ENCODE results near the gene ABCB1.
"Not testable (repeated sequence)": the region's sequence is repeated elsewhere in the genome, so short reads cannot be mapped to it uniquely, and the experiment has no call there.

ABCB1 gene

GRCh38 chr7:87589631-87590030, 11.1 kb downstream of the ABCB1 start:
- no peak for TF ChIP-seq CTCF (IDR thresholded peaks at IDR 0.05; ENCODE audit: extremely low read depth, insufficient read depth, missing control alignments)
- no peak for DNase-seq (ENCODE audit: low spot score)
- in situ Hi-C loops (cut with MboI; ENCODE audit: low pct_unique_long_range_greater_than_20kb, low sequenced_read_pairs, unreplicated experiment), result no loop called here

- in situ Hi-C loops (cut with MboI; ENCODE audit: low pct_unique_long_range_greater_than_20kb, low sequenced_read_pairs, unreplicated experiment), result no loop called here
- DNase-seq (ENCODE audit: low spot score), result no peak
- no peak for TF ChIP-seq CTCF (IDR thresholded peaks at IDR 0.05; ENCODE audit: extremely low read depth, insufficient read depth, missing control alignments)
Measured at GRCh38 chr7:87581723-87582122, 19.0 kb downstream of the ABCB1 start.

- DNase-seq (ENCODE audit: low spot score), result no peak
- no peak for TF ChIP-seq CTCF (IDR thresholded peaks at IDR 0.05; ENCODE audit: extremely low read depth, insufficient read depth, missing control alignments)
- in situ Hi-C loops (cut with MboI; ENCODE audit: low pct_unique_long_range_greater_than_20kb, low sequenced_read_pairs, unreplicated experiment), result no loop called here
Measured at GRCh38 chr7:87580636-87581035, 20.0 kb downstream of the ABCB1 start.

- TF ChIP-seq CTCF (IDR thresholded peaks at IDR 0.05; ENCODE audit: extremely low read depth, insufficient read depth, missing control alignments), result no peak
- in situ Hi-C loops (cut with MboI; ENCODE audit: low pct_unique_long_range_greater_than_20kb, low sequenced_read_pairs, unreplicated experiment), result no loop called here
- DNase-seq (ENCODE audit: low spot score), result no peak
Measured at GRCh38 chr7:87575521-87575920, 25.2 kb downstream of the ABCB1 start.

- no peak for TF ChIP-seq CTCF (IDR thresholded peaks at IDR 0.05; ENCODE audit: extremely low read depth, insufficient read depth, missing control alignments)
- DNase-seq (ENCODE audit: low spot score), result peak; percentile 17
- in situ Hi-C loops (cut with MboI; ENCODE audit: low pct_unique_long_range_greater_than_20kb, low sequenced_read_pairs, unreplicated experiment), result no loop called here
Measured at GRCh38 chr7:87574630-87575029, 26.1 kb downstream of the ABCB1 start.

GRCh38 chr7:87572513-87572912, 28.2 kb downstream of the ABCB1 start:
- in situ Hi-C loops (cut with MboI; ENCODE audit: low pct_unique_long_range_greater_than_20kb, low sequenced_read_pairs, unreplicated experiment); DNase-seq (ENCODE audit: low spot score): not testable (repeated sequence)

GRCh38 chr7:87570178-87570577, 30.5 kb downstream of the ABCB1 start:
- TF ChIP-seq CTCF (IDR thresholded peaks at IDR 0.05; ENCODE audit: extremely low read depth, insufficient read depth, missing control alignments), result no peak
- DNase-seq (ENCODE audit: low spot score), result no peak
- in situ Hi-C loops (cut with MboI; ENCODE audit: low pct_unique_long_range_greater_than_20kb, low sequenced_read_pairs, unreplicated experiment), result no loop called here

All from GM13977 (cell line).